ENCODE measurements around the gene PFDN4. TPM values are rescaled to one million over a fixed set of nuclear protein-coding genes. Genes with fewer than 3 reads are reported as not detected.

Gene PFDN4
- total and polyA plus RNA-seq, 2 of the 13 experiments (the other 11 are each of a cell fraction or from before 2014, with no cell fraction given) = 59.8 to 227 TPM

GRCh38 chr20:54197621-54198604 is 10.0 kb upstream of the PFDN4 start (continued):
- TF ChIP-seq SMAD9 (CRISPR knock-in tag; IDR thresholded peaks at IDR 0.05) (no peak), ZNF335 (CRISPR knock-in tag; IDR thresholded peaks at IDR 0.05) (no peak), PHB2 (IDR thresholded peaks at IDR 0.05; ENCODE audit: partially characterized antibody) (no peak), SP2 (CRISPR knock-in tag; IDR thresholded peaks at IDR 0.05) (no peak), ESRRA (CRISPR knock-in tag; IDR thresholded peaks at IDR 0.05; ENCODE audit: low read depth) (no peak), ZNF414 (CRISPR knock-in tag; IDR thresholded peaks at IDR 0.05) (no peak), HDAC6 (IDR thresholded peaks at IDR 0.05; ENCODE audit: low read depth, low read length) (no peak), ZNF670 (CRISPR knock-in tag; IDR thresholded peaks at IDR 0.05; ENCODE audit: borderline replicate concordance) (no peak), SMARCC2 (IDR thresholded peaks at IDR 0.05) (no peak), FUBP1 (CRISPR knock-in tag; IDR thresholded peaks at IDR 0.05; ENCODE audit: borderline replicate concordance) (no peak), POLR2A (IDR thresholded peaks at IDR 0.05; ENCODE audit: insufficient read depth in 1 of 2, low read depth in 2 of 2, low read length in 2 of 2) (no peak), ZFP62 (CRISPR knock-in tag; IDR thresholded peaks at IDR 0.05) (no peak), ZNF343 (CRISPR knock-in tag; IDR thresholded peaks at IDR 0.05) (no peak), CEBPG (CRISPR knock-in tag; IDR thresholded peaks at IDR 0.05) (peak; percentile 77), SYNCRIP (IDR thresholded peaks at IDR 0.05; ENCODE audit: insufficient read depth, low read depth, low read length) (no peak), GATAD2A (CRISPR knock-in tag; IDR thresholded peaks at IDR 0.05) (peak; percentile 74), ZNF317 (CRISPR knock-in tag; IDR thresholded peaks at IDR 0.05) (no peak), ZBTB14 (CRISPR knock-in tag; IDR thresholded peaks at IDR 0.05) (no peak), CCDC6 (CRISPR knock-in tag; IDR thresholded peaks at IDR 0.05) (no peak), GTF3A (CRISPR knock-in tag; conservative IDR thresholded peaks at IDR 0.05) (no peak), ZBTB46 (CRISPR knock-in tag; IDR thresholded peaks at IDR 0.05; ENCODE audit: borderline replicate concordance) (no peak), ZBTB1 (CRISPR knock-in tag; IDR thresholded peaks at IDR 0.05; ENCODE audit: borderline replicate concordance) (no peak), FOXK2 (IDR thresholded peaks at IDR 0.05) (no peak), SIX4 (CRISPR knock-in tag; IDR thresholded peaks at IDR 0.05) (no peak), SMAD1 (CRISPR knock-in tag; IDR thresholded peaks at IDR 0.05; ENCODE audit: borderline replicate concordance, low read depth) (no peak), ZBTB7B (CRISPR knock-in tag; IDR thresholded peaks at IDR 0.05) (no peak), PITX1 (CRISPR knock-in tag; IDR thresholded peaks at IDR 0.05) (no peak)
